Bone marrow (tissue), 2 donors: ENCODE results near the gene ARHGEF7.

Experiments
- DNase-seq, 2 donors: peaks; one replicate each; lab custom pipeline; 2025; lab: John Stamatoyannopoulos, UW

The ARHGEF7 gene

DNA sequence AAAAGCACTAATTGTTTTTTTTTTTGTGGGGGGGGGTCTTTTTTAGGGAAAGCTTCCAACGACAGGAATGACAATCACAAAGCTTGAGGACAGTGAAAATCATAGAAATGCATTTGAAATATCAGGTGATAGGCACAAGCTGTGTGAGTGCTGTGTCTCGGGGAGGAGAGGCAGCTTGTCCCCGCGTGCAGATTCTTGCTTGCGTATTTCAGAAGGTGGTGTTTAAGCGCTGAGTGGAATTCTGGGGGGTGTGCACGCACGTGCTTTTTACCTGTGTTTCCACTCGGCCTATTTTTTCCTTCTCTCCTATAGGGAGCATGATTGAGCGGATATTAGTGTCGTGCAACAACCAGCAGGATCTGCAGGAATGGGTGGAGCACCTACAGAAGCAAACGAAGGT lies 165.1 kb downstream of the ARHGEF7 start:
- no peak for DNase-seq

GRCh38 chr13:111280681-111281585 lies 165.8 kb downstream of the ARHGEF7 start:
- no peak for DNase-seq

- DNase-seq, result no peak
These were observed 166.7 kb downstream of the ARHGEF7 start for GRCh38 chr13:111281751-111282311.

DNA sequence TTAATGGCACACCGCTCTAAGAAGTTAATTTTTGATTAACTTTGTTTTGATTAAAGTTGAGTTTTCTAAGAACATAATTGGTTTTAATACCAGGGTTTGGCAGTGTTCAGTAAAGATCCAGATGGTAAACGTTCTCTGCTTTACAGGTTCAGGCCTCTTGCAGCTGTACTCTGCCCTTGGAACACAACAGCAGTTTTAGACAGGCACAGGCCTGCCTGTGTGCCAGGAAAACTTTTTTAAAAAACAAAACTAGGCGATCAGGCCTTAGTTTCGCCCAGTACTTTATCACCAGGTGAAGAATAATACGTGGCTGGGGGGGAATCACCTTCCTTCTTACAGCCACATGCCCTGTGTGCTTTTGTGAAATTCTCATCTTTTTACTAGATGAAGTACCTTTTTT lies 167.3 kb downstream of the ARHGEF7 start:
- DNase-seq, result no peak

GRCh38 chr13:111282997-111283396 lies 167.9 kb downstream of the ARHGEF7 start:
- no peak for DNase-seq

DNA sequence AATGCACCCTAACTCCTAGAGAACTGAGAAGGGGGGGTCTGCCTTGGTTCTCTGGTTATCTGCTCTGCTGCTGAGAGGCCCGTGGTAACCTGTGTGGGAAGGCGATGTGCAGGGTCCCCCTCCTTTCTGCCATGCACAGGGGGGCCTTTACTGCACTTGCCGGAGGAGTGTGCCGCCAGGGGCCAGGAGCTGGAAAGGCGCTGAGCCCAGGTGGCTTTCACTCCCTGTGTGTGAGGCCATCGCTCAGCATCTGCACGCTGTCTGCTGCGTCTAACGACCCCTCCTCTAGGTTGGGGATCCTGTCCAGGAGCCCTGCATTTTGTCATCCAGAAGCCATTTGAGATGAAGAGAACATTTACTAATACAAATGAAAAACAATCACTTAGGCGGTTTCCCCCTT lies 168.3 kb downstream of the ARHGEF7 start:
- no peak for DNase-seq

DNA sequence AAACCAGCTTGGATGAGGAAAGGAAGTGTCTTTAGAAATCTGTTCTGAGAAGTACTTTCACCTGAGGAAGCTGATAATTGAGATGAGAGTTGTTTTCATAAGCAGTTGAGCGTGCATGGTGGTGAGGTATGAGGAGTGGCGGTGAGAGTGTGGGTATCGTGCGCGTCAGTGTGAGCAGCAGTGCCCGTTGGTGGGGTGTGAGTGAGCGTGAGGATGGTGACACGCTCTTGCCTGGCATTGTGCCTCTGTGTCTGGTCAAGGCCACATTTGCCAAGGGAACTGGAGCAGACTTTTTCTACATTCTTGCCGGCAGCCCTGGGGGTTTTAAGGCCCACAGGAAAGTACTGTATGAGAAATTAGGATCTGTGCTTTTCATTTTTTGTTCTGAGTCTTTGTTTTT lies 168.9 kb downstream of the ARHGEF7 start:
- no peak for DNase-seq

DNA sequence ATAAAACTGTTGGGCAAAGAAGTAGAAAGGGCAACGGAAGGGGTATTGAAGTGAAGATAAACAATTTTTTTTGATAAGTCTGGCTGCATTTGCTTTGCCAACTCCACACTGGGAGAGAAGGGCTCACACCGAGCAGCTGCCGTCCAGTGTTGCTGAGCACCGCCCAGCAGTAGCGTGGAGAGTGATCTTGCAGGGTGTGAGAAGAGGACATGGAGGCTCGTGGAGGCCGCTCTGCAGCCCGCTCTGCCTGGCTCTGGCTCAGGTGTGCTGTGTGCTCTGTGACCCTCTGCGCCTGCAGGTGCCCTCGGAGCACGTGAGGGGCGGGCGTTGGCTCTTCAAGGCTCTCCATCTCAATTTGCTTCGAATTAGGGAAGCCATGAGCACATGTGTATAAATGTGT lies 169.5 kb downstream of the ARHGEF7 start:
- DNase-seq, result no peak

DNA sequence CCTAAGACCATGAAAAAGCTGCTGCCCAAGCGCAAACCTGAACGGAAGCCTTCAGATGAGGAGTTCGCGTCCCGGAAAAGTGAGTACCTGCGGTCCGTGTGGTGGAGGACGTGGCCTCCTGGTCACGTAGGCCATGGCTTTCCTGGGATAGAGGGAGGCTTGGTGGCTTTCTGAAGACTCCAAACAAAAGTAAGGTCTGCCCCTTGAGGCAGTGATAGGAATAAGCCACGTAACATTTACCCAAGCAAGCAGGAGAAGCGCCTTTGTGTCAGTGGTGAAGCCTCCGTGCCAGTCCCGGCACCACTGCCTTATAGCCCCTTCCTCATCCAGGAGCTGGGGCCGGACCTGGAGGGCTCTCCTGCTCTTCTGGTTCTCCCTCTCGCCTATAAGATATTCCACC lies 171.1 kb downstream of the ARHGEF7 start:
- no peak for DNase-seq

GRCh38 chr13:111286749-111287148 lies 171.6 kb downstream of the ARHGEF7 start:
- DNase-seq, result no peak

DNA sequence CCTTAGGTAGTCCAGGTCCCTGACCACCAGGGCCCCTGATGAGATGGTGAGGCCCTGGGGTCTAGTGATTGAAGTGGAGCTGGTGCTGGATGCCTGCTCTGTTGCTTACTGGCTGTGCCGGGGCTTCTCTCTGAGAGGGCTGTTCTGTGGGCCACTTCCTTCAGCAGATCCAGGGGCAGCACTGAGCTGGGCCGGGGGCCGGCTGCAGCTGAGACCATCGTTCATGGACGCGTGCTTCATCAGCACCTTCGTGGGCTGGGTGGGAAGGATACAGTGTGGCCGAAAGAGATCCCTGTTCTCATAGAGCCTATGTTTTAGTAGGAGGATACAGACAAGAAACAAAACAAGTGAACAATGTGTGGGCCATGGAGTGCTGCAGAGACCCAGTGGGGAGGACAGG lies 172.1 kb downstream of the ARHGEF7 start:
- DNase-seq, result no peak

DNA sequence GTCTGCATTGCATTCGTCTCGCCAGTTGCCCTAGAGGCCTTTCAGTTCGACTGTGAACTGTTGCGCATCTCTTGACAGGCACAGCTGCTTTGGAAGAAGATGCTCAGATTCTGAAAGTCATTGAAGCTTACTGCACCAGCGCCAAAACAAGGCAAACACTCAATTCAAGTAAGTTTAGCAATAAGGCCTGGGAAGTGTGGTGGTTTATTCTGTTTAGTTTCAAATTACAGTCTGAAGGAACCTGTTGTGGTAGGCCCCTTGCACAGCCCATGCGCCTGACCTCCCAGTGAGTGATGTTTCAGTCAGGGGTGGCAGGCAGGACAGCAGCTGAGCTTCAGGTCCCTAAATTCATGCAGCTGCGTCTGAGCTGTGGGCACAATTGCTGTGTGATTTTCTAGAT lies 173.2 kb downstream of the ARHGEF7 start:
- no peak for DNase-seq

DNA sequence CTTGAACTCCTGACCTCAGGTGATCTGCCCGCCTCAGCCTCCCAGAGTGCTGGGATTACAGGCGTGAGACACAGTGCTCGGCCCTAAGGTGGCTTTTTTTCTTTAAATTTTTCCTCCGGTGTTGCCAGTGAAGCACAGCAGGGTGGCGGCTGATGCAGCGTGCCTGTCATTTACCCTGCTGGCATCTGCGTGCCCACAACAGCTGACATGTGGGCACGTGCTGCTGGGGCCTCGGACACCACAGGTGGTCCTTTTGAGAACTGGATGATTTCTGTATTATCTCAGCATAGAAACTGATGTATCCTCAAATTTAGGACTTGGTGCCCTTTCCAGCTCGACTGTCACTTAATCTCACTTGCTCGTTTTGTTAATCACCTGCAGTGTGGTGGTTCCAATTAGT lies 174.1 kb downstream of the ARHGEF7 start:
- DNase-seq, result no peak

DNA sequence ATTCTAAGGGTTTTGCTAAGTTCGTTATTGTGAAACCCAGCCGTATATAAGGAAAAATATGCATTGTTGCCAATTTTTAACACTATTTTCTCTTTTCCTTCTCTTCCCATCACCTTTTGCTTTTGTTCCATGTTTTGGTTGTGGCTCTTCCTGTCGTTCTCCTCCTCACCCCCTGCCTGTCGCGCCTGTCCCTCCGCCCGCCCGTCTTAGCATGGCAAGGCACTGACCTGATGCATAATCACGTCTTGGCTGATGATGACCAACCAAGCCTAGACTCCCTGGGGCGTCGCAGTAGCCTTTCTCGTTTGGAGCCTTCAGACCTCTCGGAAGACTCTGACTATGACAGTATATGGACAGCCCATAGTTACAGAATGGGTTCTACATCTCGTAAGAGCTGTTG lies 176.8 kb downstream of the ARHGEF7 start:
- no peak for DNase-seq

GRCh38 chr13:111292710-111293485 lies 177.8 kb downstream of the ARHGEF7 start:
- DNase-seq, result no peak

DNA sequence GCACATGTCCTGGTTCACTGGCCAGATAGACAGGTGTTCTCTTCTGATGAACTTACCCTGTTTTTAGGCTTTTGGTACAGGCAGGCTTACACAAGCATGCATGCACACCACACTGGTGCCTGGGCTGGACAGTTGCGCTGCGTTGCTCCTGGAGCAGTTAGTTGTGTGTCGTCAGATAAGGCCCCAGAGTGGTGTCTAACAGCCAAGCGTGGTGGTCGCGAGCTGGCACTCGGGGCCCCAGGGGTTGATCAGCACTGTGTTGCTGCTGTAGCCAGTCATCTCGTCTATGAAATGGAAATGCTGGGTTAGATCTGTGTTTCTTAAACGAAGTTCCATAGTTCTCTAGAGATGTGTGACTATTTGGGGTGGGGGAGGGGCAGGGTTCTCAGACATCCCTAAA lies 180.8 kb downstream of the ARHGEF7 start:
- no peak for DNase-seq

DNA sequence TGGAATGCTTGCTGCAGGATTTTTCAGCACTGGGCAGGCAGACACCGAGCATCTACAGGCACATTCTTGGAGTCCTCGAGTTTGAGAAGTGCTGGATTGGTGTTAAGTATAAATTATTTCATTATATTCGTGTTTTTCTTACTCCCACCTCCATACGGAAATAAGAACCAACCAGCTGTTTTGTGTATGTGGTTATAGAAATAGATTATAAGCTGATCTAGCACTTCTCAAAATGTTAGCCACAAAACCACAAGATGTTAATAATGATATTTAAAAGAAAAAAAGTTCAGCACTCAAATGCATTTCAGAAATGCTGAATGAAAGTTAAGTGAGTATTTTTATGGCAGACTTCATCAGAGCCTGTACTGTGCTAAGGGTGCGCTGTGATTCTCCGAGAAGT lies 181.3 kb downstream of the ARHGEF7 start:
- no peak for DNase-seq

- no peak for DNase-seq
These were observed 183.3 kb downstream of the ARHGEF7 start for GRCh38 chr13:111298214-111298975.

GRCh38 chr13:111302045-111302726 lies 187.1 kb downstream of the ARHGEF7 start:
- no peak for DNase-seq

GRCh38 chr13:111303559-111303958 lies 188.4 kb downstream of the ARHGEF7 start:
- DNase-seq, result no peak

- no peak for DNase-seq
These were observed 189.0 kb downstream of the ARHGEF7 start for GRCh38 chr13:111304041-111304544.
